ENCODE measurements around the gene TAF1D. TPM values are rescaled to one million over a fixed set of nuclear protein-coding genes. Genes with fewer than 3 reads are reported as not detected.
"Not testable (repeated sequence)": the region's sequence is repeated elsewhere in the genome, so short reads cannot be mapped to it uniquely, and the experiment has no call there.

The TAF1D gene
- total RNA-seq, 1 donor from 2014 or later: 142 TPM

GRCh38 chr11:93757301-93757700 is 16.0 kb upstream of the TAF1D start:
- Histone ChIP-seq H3K27me3 (ENCODE audit: control insufficient read depth, insufficient read depth, low read length) (no peaks in the 10 kb centered on the region), H3K36me3 (ENCODE audit: control insufficient read depth, insufficient read depth, low read length) (no peaks in the 10 kb centered on the region), H3K4me3 (ENCODE audit: low read depth, low read length) (no peak overlapping the region)
- no peak for DNase-seq (ENCODE audit: low read depth)
- TF ChIP-seq, protein P1, sequence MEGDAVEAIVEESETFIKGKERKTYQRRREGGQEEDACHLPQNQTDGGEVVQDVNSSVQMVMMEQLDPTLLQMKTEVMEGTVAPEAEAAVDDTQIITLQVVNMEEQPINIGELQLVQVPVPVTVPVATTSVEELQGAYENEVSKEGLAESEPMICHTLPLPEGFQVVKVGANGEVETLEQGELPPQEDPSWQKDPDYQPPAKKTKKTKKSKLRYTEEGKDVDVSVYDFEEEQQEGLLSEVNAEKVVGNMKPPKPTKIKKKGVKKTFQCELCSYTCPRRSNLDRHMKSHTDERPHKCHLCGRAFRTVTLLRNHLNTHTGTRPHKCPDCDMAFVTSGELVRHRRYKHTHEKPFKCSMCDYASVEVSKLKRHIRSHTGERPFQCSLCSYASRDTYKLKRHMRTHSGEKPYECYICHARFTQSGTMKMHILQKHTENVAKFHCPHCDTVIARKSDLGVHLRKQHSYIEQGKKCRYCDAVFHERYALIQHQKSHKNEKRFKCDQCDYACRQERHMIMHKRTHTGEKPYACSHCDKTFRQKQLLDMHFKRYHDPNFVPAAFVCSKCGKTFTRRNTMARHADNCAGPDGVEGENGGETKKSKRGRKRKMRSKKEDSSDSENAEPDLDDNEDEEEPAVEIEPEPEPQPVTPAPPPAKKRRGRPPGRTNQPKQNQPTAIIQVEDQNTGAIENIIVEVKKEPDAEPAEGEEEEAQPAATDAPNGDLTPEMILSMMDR (IDR thresholded peaks at IDR 0.05; ENCODE audit: insufficient read depth, low read length, poor library complexity, severe bottlenecking): no peak

DNA sequence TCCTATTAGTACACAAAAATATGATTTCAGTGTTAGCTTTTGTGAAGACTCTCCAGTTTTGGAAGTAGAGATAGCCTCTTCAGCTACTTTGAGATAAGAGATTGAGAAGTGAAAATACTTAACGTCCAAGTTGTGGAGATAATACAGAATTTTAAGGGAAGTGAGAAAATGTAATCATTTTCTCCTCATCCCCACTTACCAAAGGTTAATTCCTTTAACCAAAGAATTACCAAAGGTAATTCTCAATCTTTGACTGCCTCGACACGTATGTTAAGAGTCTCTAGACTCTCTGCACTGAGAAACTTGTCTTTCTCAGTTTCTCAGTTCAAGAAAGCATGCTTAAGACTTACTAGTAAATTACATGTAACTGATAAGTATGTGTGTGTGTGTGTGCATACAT is 15.5 kb upstream of the TAF1D start:
- H3K27me3 ChIP-seq (ENCODE audit: control insufficient read depth, insufficient read depth, low read length): no peaks in the 10 kb centered on the region
- DNase-seq (ENCODE audit: low read depth): no peak
- TF ChIP-seq, protein P1 (IDR thresholded peaks at IDR 0.05; ENCODE audit: insufficient read depth, low read length, poor library complexity, severe bottlenecking): no peak

GRCh38 chr11:93753241-93753640 is 11.9 kb upstream of the TAF1D start:
- Histone ChIP-seq H3K4me3 (ENCODE audit: low read depth, low read length) (no peak overlapping the region), H3K36me3 (ENCODE audit: control insufficient read depth, insufficient read depth, low read length) (no peaks in the 10 kb centered on the region), H3K27me3 (ENCODE audit: control insufficient read depth, insufficient read depth, low read length) (no peaks in the 10 kb centered on the region)
- DNase-seq (ENCODE audit: low read depth): no peak
- TF ChIP-seq, protein P1 (IDR thresholded peaks at IDR 0.05; ENCODE audit: insufficient read depth, low read length, poor library complexity, severe bottlenecking): no peak

More for the DNA sequence above, 15.5 kb upstream of the TAF1D start:
- no peaks in the 10 kb centered on the region for H3K36me3 ChIP-seq (ENCODE audit: control insufficient read depth, insufficient read depth, low read length)
- no peak overlapping the region for H3K4me3 ChIP-seq (ENCODE audit: low read depth, low read length)

DNA sequence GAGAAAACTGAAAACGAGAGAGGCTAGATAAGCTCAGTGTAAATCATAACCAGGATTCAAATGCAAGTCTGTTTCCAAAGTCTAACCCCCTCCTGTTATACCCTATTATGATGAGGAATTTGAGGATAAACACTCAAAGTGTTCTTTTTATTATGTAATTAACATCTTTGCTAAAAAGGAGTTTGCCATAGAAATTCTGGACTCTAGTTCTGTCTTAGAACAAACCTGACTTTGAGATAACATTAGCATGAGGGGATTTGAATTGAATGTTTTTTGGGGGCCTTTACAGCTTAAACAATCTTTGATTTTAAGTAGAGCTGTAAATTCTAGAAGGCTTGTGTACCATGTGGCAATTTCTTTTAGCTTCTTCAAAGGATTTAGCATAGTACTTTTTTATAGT is 9.7 kb upstream of the TAF1D start:
- H3K27me3 ChIP-seq (ENCODE audit: control insufficient read depth, insufficient read depth, low read length): no peaks in the 10 kb centered on the region
- H3K36me3 ChIP-seq (ENCODE audit: control insufficient read depth, insufficient read depth, low read length): no peaks in the 10 kb centered on the region
- TF ChIP-seq, protein P1 (IDR thresholded peaks at IDR 0.05; ENCODE audit: insufficient read depth, low read length, poor library complexity, severe bottlenecking): no peak
- no peak for DNase-seq (ENCODE audit: low read depth)
- no peak overlapping the region for H3K4me3 ChIP-seq (ENCODE audit: low read depth, low read length)

GRCh38 chr11:93747122-93747521 is 5.8 kb upstream of the TAF1D start:
- Histone ChIP-seq H3K36me3 (ENCODE audit: control insufficient read depth, insufficient read depth, low read length) (no peaks in the 10 kb centered on the region), H3K4me3 (ENCODE audit: low read depth, low read length) (no peak overlapping the region), H3K27me3 (ENCODE audit: control insufficient read depth, insufficient read depth, low read length) (no peaks in the 10 kb centered on the region)
- no peak for DNase-seq (ENCODE audit: low read depth)
- TF ChIP-seq, protein P1 (IDR thresholded peaks at IDR 0.05; ENCODE audit: insufficient read depth, low read length, poor library complexity, severe bottlenecking): no peak

GRCh38 chr11:93746101-93746500 is 4.8 kb upstream of the TAF1D start:
- H3K4me3 ChIP-seq (ENCODE audit: low read depth, low read length): no peak overlapping the region
- no peaks in the 10 kb centered on the region for H3K27me3 ChIP-seq (ENCODE audit: control insufficient read depth, insufficient read depth, low read length)
- TF ChIP-seq, protein P1 (IDR thresholded peaks at IDR 0.05; ENCODE audit: insufficient read depth, low read length, poor library complexity, severe bottlenecking): no peak
- no peaks in the 10 kb centered on the region for H3K36me3 ChIP-seq (ENCODE audit: control insufficient read depth, insufficient read depth, low read length)
- no peak for DNase-seq (ENCODE audit: low read depth)

DNA sequence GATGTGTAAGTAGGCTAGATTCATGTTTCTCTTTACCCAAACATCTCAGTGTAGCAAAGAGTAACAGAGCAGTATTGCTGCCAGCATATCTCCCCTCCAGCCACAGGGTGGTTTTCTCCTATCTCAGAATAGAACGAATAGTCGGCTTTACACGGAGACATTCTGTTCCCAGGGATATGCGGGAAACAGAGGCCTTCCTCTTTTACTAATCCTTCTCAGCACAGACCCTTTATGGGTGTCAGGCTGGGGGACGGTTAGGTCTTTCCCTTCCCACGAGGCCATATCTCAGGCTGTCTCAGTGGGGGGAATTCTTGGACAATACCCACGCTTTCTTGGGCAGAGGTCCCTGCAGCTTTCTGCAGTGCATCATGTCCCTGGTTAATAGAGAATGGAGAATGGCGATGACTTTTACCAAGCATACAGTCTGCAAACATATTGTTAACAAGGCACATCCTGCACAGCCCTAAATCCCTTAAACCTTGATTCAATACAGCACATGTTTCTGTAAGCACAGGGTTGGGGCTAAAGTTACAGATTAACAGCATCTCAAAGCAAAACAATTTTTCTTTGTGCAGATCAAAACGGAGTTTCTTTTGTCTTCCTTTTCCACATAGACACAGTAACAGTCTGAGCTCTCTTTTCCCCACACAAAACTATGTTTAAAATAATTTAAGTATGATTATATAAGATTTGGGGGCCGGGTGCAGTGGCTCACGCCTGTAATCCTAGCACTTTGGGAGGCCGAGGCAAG is 3.9 kb upstream of the TAF1D start:
- H3K27me3 ChIP-seq (ENCODE audit: control insufficient read depth, insufficient read depth, low read length); H3K4me3 ChIP-seq (ENCODE audit: low read depth, low read length); DNase-seq (ENCODE audit: low read depth); H3K36me3 ChIP-seq (ENCODE audit: control insufficient read depth, insufficient read depth, low read length): not testable (repeated sequence)
